ENCODE measurements around the gene DCST2.

The DCST2 gene

DNA sequence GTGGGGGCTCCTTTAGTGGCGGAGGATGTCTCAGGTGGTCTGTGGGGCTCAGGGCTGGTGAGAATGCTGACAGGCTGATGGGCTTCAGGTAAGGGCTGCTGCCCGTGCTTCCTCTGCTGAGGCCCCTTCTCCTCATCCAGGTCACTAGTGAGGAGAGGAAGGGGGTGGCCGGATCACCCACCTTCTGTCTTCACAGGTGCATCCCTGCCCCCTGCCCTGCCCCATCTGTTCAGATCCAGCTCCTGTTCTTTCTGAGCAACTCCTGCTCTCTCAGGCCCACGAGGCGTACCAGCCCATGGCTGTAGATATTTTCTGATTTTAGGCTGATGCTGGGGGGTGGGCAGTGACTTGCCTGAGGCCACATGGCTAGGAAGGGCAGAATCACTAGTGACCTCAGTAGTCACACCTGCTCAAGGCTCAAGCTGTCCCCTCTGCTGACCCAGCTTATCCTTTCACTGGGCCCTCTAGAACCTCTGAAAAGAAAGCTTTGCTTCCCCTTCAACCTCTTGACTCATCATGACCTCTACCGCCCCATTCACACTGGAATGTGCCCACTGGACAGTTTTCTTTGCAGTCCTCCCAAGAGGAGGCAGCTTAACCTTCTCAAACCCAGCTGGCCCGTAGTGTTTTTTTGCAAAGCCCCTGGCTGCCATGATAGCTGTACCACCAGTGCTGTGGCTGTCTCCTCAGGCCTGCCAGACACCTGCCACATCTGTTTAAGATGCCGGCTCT, 14.8 kb downstream of the DCST2 start:
- TF ChIP-seq GATA2 (IDR thresholded peaks at IDR 0.05; ENCODE audit: low read depth, low read length), result no peak
- no peak for TF ChIP-seq GATA3 (IDR thresholded peaks at IDR 0.05; ENCODE audit: low read depth, low read length)

DNA sequence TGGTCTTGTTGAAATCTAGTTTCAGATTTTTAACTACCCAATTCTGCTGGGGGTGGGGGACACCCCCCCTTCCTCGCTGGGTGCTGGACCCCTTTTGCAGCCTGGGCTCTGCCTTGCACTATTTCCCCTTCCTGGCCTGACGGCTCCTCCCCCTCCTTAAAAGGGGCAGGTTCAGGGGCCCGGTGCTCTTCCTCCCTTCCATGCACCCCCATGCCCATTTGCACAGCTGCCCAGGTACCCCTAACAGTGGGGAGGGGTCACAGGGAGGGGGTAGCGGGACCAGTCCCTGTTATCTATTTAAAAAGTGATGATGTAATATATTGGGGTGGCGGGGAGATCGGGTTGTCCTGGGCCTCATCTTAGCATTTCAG, 15.7 kb downstream of the DCST2 start:
- TF ChIP-seq GATA2 (IDR thresholded peaks at IDR 0.05; ENCODE audit: low read depth, low read length), result no peak
- no peak for TF ChIP-seq GATA3 (IDR thresholded peaks at IDR 0.05; ENCODE audit: low read depth, low read length)

DNA sequence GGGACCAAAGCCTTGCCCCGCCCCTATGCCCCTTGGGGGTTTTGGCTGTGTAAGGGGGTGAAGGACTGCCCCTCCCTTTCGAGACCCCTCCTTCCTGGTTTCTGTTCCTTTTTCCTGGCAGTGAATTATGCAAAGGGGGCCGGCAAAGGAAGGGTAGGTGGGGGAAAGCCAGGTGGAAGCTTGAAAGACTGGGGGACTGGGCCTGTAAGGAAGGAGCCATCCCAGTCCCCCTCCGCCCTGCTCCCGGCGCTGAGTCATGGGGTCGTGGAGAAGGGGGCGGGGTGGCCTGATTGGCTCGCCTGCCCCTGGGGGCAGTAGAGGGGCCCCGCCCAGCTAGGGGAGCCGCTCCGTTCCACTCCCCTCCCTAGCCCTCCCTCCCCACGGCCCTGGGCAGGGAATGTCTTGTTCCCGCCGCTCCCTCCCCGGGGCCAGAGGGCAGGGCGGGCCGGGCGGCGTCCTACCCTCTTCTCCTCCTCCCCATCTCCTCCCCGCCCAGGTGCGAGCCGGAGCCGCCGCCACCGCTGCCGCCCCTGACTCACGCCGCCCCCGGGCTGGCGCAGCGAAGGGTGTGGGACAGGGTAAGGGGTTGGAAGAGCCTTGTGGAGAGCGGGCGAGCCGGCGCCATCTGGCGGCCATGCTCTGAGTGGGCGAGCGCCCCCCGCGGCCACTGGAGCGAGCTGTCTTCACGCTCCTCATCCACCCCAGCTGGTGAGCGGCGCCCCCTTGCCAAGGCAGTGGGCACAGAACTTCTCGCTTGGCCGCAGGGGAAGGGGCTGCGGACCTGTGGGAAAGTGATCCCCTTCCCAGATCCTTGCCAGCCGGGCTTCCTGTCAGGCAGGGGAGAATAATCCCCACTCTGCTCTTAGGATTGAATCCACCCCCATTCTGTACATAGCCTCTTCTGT, 16.3 kb downstream of the DCST2 start:
- TF ChIP-seq GATA3 (IDR thresholded peaks at IDR 0.05; ENCODE audit: low read depth, low read length), result no peak
- TF ChIP-seq GATA2 (IDR thresholded peaks at IDR 0.05; ENCODE audit: low read depth, low read length), result no peak; the same call in 1 of the 2 replicates

DNA sequence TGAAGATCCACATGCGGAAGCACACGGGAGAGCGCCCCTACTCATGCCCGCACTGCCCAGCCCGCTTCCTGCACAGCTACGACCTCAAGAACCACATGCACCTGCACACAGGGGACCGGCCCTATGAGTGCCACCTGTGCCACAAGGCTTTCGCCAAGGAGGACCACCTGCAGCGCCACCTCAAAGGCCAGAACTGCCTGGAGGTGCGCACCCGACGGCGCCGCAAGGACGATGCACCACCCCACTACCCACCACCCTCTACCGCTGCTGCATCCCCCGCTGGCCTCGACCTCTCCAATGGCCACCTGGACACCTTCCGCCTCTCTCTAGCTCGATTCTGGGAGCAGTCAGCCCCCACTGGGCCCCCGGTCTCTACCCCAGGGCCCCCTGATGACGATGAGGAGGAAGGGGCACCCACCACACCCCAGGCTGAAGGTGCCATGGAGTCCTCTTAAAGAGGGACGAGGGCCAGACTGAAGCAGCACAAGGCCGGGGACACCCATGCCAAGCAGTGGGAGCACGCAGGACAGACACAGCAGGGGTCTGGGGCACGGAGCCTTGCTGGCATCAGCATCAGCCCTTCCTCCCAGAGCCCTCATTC, 17.2 kb downstream of the DCST2 start:
- TF ChIP-seq GATA2 (IDR thresholded peaks at IDR 0.05; ENCODE audit: low read depth, low read length), result no peak
- no peak for TF ChIP-seq GATA3 (IDR thresholded peaks at IDR 0.05; ENCODE audit: low read depth, low read length)

DNA sequence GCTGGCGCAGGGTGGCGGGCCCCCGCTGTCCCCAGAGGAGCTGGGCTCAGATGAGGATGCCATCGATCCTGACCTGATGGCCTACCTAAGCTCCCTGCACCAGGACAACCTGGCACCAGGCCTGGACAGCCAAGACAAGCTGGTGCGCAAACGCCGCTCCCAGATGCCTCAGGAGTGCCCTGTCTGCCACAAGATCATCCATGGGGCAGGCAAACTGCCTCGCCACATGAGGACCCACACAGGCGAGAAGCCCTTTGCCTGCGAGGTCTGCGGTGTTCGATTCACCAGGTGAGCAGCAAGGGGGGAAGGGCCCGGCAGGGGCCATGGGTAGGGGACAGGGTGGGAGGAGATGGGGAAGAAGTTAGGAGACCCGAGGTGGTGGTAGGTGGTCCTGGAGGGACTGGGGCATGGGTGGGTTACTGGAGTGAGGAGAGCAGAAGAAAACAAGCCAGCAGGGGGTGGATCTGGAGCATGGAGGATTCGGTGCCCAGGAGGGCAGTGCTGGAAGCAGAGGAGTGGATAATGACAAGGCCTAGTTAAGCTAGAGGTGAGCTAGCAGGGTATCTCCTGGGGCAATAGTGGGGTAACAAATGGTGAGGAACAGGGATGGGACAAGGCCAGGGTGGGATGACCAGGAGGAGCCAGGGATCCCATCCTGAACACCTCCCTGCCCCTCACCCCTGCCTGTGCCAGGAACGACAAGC, 17.9 kb downstream of the DCST2 start:
- TF ChIP-seq GATA2 (IDR thresholded peaks at IDR 0.05; ENCODE audit: low read depth, low read length) (no peak), GATA3 (IDR thresholded peaks at IDR 0.05; ENCODE audit: low read depth, low read length) (no peak)

DNA sequence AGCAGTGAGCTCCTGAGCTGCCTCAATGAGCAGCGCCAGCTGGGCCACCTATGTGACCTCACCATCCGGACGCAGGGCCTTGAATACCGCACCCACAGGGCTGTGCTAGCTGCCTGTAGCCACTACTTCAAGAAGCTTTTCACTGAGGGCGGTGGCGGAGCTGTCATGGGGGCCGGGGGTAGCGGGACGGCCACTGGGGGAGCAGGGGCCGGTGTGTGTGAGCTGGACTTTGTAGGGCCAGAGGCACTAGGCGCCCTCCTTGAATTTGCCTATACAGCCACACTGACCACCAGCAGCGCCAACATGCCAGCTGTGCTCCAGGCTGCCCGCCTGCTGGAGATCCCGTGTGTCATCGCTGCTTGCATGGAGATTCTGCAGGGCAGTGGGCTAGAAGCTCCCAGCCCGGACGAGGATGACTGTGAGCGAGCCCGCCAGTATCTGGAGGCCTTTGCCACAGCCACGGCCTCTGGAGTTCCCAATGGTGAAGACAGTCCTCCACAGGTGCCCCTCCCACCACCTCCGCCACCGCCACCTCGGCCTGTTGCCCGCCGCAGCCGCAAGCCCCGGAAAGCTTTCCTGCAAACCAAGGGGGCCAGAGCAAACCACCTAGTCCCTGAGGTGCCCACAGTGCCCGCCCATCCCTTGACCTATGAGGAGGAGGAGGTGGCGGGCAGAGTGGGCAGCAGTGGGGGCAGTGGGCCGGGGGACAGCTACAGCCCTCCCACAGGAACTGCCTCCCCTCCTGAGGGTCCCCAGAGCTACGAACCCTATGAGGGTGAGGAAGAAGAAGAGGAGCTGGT, 18.7 kb downstream of the DCST2 start:
- no peak for TF ChIP-seq GATA3 (IDR thresholded peaks at IDR 0.05; ENCODE audit: low read depth, low read length)
- TF ChIP-seq GATA2 (IDR thresholded peaks at IDR 0.05; ENCODE audit: low read depth, low read length), result no peak

DNA sequence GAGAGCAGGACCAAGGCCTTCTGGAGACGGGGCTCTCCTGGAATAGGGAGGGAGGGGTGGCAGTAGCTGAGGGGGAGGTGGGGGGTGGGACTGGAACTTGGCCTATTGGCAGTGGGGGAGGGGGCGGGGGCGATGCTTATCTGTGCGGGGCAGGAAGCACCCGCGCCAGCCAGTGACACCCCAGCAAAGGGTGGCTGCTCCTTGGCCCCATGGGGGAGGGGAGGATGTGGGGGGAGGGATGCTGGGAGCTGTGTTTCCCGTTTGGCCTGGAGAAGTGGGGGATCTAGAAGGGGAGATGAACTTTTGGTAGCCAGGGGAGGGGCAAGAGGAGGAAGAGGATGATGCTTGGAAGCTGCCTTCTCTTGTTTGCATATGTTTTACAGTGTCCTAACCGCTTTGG, 19.9 kb downstream of the DCST2 start:
- TF ChIP-seq GATA3 (IDR thresholded peaks at IDR 0.05; ENCODE audit: low read depth, low read length), result no peak
- TF ChIP-seq GATA2 (IDR thresholded peaks at IDR 0.05; ENCODE audit: low read depth, low read length), result no peak

DNA sequence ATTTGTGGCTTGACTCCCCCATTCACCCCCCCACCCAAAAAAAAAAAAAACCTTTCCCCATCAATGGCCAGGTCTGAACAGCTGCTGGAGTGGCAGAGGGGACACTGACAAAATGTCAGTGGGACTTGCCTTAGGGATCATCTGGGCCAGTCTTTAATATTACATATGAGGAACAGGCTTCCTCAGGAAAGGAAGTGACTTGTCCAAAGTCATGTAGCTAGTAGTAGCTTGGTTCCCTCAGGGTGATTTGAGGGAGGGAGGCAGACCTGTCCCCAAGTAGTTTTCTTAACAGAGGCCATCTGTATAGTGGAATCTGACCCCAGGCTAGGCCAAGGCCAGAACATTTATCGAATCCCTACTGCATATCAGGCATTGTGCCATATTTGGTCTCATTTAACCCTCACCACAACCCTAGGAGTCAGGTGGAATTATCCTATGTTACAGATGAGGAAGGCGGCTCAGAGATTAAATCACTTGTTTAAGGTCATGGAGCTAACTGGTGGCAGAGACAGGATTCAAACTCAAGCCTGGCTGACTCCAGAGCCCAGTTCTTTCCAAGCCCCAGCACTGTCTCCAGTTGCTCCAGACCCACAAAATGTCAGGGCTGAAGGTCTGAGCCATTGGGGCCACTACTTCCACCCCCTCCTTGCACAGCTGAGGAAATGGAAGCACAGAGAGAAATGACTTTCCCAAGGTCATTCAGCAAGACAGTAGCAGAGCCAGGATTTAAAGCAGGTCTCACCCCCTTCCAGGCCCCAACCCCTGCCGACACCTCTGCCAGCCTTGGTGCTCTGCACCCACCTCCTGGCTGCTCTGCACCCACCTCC, 20.6 kb downstream of the DCST2 start:
- TF ChIP-seq GATA3 (IDR thresholded peaks at IDR 0.05; ENCODE audit: low read depth, low read length) (no peak), GATA2 (IDR thresholded peaks at IDR 0.05; ENCODE audit: low read depth, low read length) (no peak)

DNA sequence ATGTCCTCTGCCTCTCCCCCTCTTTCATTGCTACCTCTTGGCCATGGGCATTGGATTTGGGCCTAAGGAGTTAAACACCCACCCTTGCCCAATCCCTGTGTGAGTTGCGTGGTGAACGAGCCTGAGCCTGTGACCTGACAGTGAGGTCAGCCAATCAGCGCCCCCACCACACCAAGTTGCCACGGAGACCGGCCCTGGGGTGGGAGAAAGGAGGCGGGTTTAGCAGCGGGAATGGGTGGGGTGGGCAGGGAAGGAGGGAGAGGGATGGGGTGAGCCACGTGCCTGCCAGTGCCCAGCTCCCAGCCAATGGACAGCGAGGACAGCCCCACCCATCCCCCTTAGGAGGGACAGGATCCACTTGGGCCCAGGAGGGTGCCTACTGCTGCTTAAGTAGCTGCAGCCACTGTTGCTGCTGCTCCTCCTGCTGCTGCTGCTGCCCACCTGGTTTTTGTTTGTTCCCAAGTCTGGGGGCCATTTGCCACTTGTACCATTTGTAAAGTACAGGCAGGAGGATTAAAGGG, 21.5 kb downstream of the DCST2 start:
- TF ChIP-seq GATA3 (IDR thresholded peaks at IDR 0.05; ENCODE audit: low read depth, low read length) (no peak), GATA2 (IDR thresholded peaks at IDR 0.05; ENCODE audit: low read depth, low read length) (no peak)

DNA sequence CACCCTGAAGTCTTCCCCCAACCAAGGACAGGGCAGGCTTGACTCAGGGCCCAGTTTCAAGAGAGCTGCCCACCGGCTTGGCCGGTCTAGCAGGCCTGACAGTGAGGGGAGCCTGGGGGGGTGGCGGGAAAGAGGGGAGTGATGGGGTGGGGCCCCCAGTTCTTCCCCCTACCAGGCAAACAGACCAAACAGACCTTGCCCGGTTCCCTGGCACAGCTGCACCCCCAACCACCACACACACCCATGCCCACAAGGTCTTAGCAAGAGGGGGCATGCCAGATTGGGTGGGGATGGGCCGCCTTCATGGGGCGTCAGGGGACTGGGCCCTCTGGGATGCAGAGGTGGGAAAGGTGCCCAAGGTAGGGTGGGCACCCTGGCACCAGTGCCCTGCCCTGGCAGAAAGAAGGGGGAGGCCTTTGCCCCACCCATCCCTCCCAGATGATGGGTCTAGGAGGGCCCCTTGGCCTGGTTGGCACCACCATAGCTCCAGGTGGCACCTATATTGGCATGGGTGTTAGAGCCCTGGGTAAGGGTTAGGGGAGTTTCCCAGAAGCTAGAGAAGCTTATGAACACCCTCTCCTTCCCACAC, 22.1 kb downstream of the DCST2 start:
- TF ChIP-seq GATA2 (IDR thresholded peaks at IDR 0.05; ENCODE audit: low read depth, low read length) (no peak), GATA3 (IDR thresholded peaks at IDR 0.05; ENCODE audit: low read depth, low read length) (no peak)

DNA sequence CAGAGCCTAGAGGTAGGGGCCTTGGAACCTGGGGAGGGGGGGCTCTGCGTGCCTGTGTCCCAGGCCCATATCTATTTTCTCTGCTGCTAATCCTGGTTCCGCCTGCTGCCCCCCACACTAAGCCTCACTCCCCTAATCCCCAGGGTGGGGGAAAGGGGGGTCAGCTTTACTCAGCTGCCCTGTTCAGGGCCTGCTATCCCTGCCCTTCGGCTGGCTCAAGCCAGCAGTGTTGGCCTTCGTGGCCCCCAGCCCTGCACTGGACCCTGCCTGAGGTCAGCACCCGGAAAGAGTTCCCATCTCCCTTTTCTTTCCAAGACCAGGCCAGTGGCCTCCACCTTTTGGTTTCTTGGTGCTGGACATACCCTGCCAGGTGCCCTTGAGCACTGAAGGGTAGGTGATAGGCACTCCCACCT, 22.6 kb downstream of the DCST2 start:
- TF ChIP-seq GATA2 (IDR thresholded peaks at IDR 0.05; ENCODE audit: low read depth, low read length) (no peak), GATA3 (IDR thresholded peaks at IDR 0.05; ENCODE audit: low read depth, low read length) (no peak)

Measured in SH-SY5Y (cell line).